Measurements from ENCODE around the gene CYP3A5. TPM values are rescaled to one million over a fixed set of nuclear protein-coding genes. Genes with fewer than 3 reads are reported as not detected.

CYP3A5 gene
- polyA plus RNA-seq, 1 donor (not counting 4 experiments of a cell fraction or from before 2014, with no cell fraction given), result 3.4 TPM

- no peak for DNase-seq (ENCODE audit: low read depth, low spot score)
- FAIRE-seq, result no peak
- no peaks in the 10 kb centered on the region for H3K36me3 ChIP-seq (ENCODE audit: control insufficient read depth in 2 of 2, extremely low read depth in 1 of 2, insufficient read depth in 2 of 2, low read length in 2 of 2)
Measured at GRCh38 chr7:99709260-99709659, 29.5 kb upstream of the CYP3A5 start.

GRCh38 chr7:99707096-99707495 lies 27.3 kb upstream of the CYP3A5 start:
- TF ChIP-seq CTCF (optimal IDR thresholded peaks at IDR 0.05 in 1 of 3, IDR thresholded peaks at IDR 0.05 in 1 of 3, conservative IDR thresholded peaks at IDR 0.05 in 1 of 3; ENCODE audit: extremely low read depth in 1 of 3, insufficient read depth in 2 of 3, low read length in 3 of 3) (no peak), EZH2 (IDR thresholded peaks at IDR 0.05; ENCODE audit: low read length) (no peak)
- no peak overlapping the region for H3K27ac ChIP-seq (ENCODE audit: control insufficient read depth, insufficient read depth, low read length)
- no peaks in the 10 kb centered on the region for H3K9me1 ChIP-seq (ENCODE audit: control insufficient read depth, extremely low read depth, insufficient read depth, low read length)
- H4K20me1 ChIP-seq (ENCODE audit: control insufficient read depth, extremely low read depth, insufficient read depth, low read length), result no peaks in the 10 kb centered on the region
- no peak overlapping the region for H3K9ac ChIP-seq (ENCODE audit: control insufficient read depth, extremely low read depth, insufficient read depth, low read length)
- no peak overlapping the region for H3K4me3 ChIP-seq (ENCODE audit: control insufficient read depth in 2 of 3, extremely low read depth in 1 of 3, insufficient read depth in 2 of 3, low read depth in 1 of 3, low read length in 3 of 3)
- DNase-seq (ENCODE audit: low read depth, low spot score) (no peak), FAIRE-seq (no peak)
- no peaks in the 10 kb centered on the region for H3K79me2 ChIP-seq (ENCODE audit: control insufficient read depth, insufficient read depth, low read length)
- peaks cover 4% of the 10 kb centered on the region for H3K4me1 ChIP-seq (ENCODE audit: control insufficient read depth, extremely low read depth, insufficient read depth, low read length)
- H3K27me3 ChIP-seq (ENCODE audit: control insufficient read depth, extremely low read depth, insufficient read depth, low read length), result no peaks in the 10 kb centered on the region
- no peaks in the 10 kb centered on the region for H3K36me3 ChIP-seq (ENCODE audit: control insufficient read depth in 2 of 2, extremely low read depth in 1 of 2, insufficient read depth in 2 of 2, low read length in 2 of 2)
- peaks cover 3% of the 10 kb centered on the region for H3K9me3 ChIP-seq (ENCODE audit: control insufficient read depth, low read depth, low read length)
- dilution Hi-C loops (cut with MboI; ENCODE audit: extremely low pct_ligation_motif_present, low sequenced_read_pairs), result no loop called here
- no peak overlapping the region for H3K4me2 ChIP-seq (ENCODE audit: control insufficient read depth, extremely low read depth, insufficient read depth, low read depth, low read length)
- H2AFZ ChIP-seq (ENCODE audit: control insufficient read depth, low read length), result no peak overlapping the region

More at GRCh38 chr7:99709260-99709659, 29.5 kb upstream of the CYP3A5 start:
- Histone ChIP-seq H3K79me2 (ENCODE audit: control insufficient read depth, insufficient read depth, low read length) (no peaks in the 10 kb centered on the region), H3K9me1 (ENCODE audit: control insufficient read depth, extremely low read depth, insufficient read depth, low read length) (no peaks in the 10 kb centered on the region), H3K4me1 (ENCODE audit: control insufficient read depth, extremely low read depth, insufficient read depth, low read length) (peaks cover 11% of the 10 kb centered on the region), H3K27ac (ENCODE audit: control insufficient read depth, insufficient read depth, low read length) (no peak overlapping the region), H2AFZ (ENCODE audit: control insufficient read depth, low read length) (no peak overlapping the region), H3K9me3 (ENCODE audit: control insufficient read depth, low read depth, low read length) (peaks cover 3% of the 10 kb centered on the region), H3K9ac (ENCODE audit: control insufficient read depth, extremely low read depth, insufficient read depth, low read length) (no peak overlapping the region), H4K20me1 (ENCODE audit: control insufficient read depth, extremely low read depth, insufficient read depth, low read length) (no peaks in the 10 kb centered on the region), H3K27me3 (ENCODE audit: control insufficient read depth, extremely low read depth, insufficient read depth, low read length) (no peaks in the 10 kb centered on the region), H3K4me2 (ENCODE audit: control insufficient read depth, extremely low read depth, insufficient read depth, low read depth, low read length) (no peak overlapping the region), H3K4me3 (ENCODE audit: control insufficient read depth in 2 of 3, extremely low read depth in 1 of 3, insufficient read depth in 2 of 3, low read depth in 1 of 3, low read length in 3 of 3) (no peak overlapping the region)
- TF ChIP-seq CTCF (optimal IDR thresholded peaks at IDR 0.05 in 1 of 3, IDR thresholded peaks at IDR 0.05 in 1 of 3, conservative IDR thresholded peaks at IDR 0.05 in 1 of 3; ENCODE audit: extremely low read depth in 1 of 3, insufficient read depth in 2 of 3, low read length in 3 of 3) (no peak), EZH2 (IDR thresholded peaks at IDR 0.05; ENCODE audit: low read length) (no peak)
- dilution Hi-C loops (cut with MboI; ENCODE audit: extremely low pct_ligation_motif_present, low sequenced_read_pairs), result no loop called here

Measured in keratinocyte (primary cell).